CD4-positive, alpha-beta T cell (primary cell): ENCODE measurements around the gene UHRF1. TPM values are rescaled to one million over a fixed set of nuclear protein-coding genes. Genes with fewer than 3 reads are reported as not detected.

Source experiments
- ATAC-seq: fragments of 200-7000 bp; cut with Tn5 transposase; one replicate; pipeline ENCODE4 v1.10.0; 2022; ENCODE audit warnings: mild to moderate bottlenecking; ENCODE audit not compliant: poor library complexity
- CTCF ChIA-PET: fragments of 350-600 bp; sonication (Branson Sonifier 250); formaldehyde crosslinking; loops from one replicate; lab custom pipeline; 2021; ENCODE audit warnings: antibody characterized with exemption, inconsistent platforms; lab: Charles Lee
- POLR2A ChIA-PET: fragments of 350-600 bp; sonication (Branson Sonifier 250); formaldehyde crosslinking; loops from one replicate; lab custom pipeline; 2021; ENCODE audit warnings: antibody characterized with exemption, inconsistent platforms; lab: Charles Lee
- DNase-seq, 14 experiments: peaks; one replicate each; pipeline ENCODE4 v3.0.0-alpha.2; 2013 to 2020; ENCODE audit warnings: mixed read lengths in 2 of 14
- H3K27ac ChIP-seq, 2 donors: one replicate each; pipeline versions ENCODE4 v1.5.1 to v1.7.0; 2013; ENCODE audit warnings: low read length in 2 of 2, low read depth in 1 of 2, mild to moderate bottlenecking in 1 of 2
- H3K27me3 ChIP-seq, 2 experiments: 1 replicate in 1 of 2; 2 replicates in 1 of 2; pipeline versions ENCODE4 v1.6.1 to v1.7.0; 2013; ENCODE audit warnings: low read length in 2 of 2, control low read depth in 1 of 2, mild to moderate bottlenecking in 1 of 2, moderate library complexity in 1 of 2; ENCODE audit not compliant: insufficient read depth in 2 of 2, control insufficient read depth in 1 of 2
- H3K36me3 ChIP-seq: one replicate; pipeline ENCODE4 v1.6.1; 2013; ENCODE audit warnings: low read length, control low read depth; ENCODE audit not compliant: insufficient read depth
- H3K4me1 ChIP-seq: one replicate; pipeline ENCODE4 v1.6.1; 2013; ENCODE audit warnings: low read length, control low read depth; ENCODE audit not compliant: insufficient read depth
- H3K4me3 ChIP-seq: one replicate; pipeline ENCODE4 v1.5.1; 2013; ENCODE audit warnings: mild to moderate bottlenecking, low read length, moderate library complexity
- H3K9me3 ChIP-seq, 2 experiments: 1 replicate in 1 of 2; 2 replicates in 1 of 2; pipeline versions ENCODE4 v1.6.1 to v1.7.0; 2013; ENCODE audit warnings: low read length in 2 of 2, mild to moderate bottlenecking in 2 of 2, control low read depth in 1 of 2, moderate library complexity in 1 of 2; ENCODE audit not compliant: control insufficient read depth in 1 of 2, insufficient read depth in 1 of 2
- H3K27ac Mint-ChIP-seq: one replicate; pipeline ENCODE4 v1.8.0; 2020; ENCODE audit warnings: mixed read lengths
- H3K27me3 Mint-ChIP-seq: one replicate; pipeline ENCODE4 v1.8.0; 2021; ENCODE audit warnings: mixed read lengths
- H3K36me3 Mint-ChIP-seq: one replicate; pipeline ENCODE4 v1.8.0; 2021; ENCODE audit warnings: low read depth, mixed read lengths
- H3K4me1 Mint-ChIP-seq: one replicate; pipeline ENCODE4 v1.8.0; 2021; ENCODE audit warnings: low read depth, mixed read lengths
- H3K4me3 Mint-ChIP-seq: one replicate; pipeline ENCODE4 v1.8.0; 2020; ENCODE audit warnings: mild to moderate bottlenecking, mixed read lengths
- H3K9me3 Mint-ChIP-seq: one replicate; pipeline ENCODE4 v1.8.0; 2020; ENCODE audit warnings: mixed read lengths
- CTCF ChIP-seq: fragments of 200-600 bp; IDR thresholded peaks from one replicate; pipeline ENCODE4 v1.8.0; 2022; ENCODE audit warnings: antibody characterized with exemption, mild to moderate bottlenecking
- intact Hi-C, 2 experiments: fragments of 100-400 bp; cut with DNase I in 1 of 2; cut with micrococcal nuclease in 1 of 2; formaldehyde crosslinking; loops; one replicate each; pipeline versions ENCODE4 v1.15.1 to v1.9.0; 2023 to 2025; cut with DNase I, micrococcal nuclease
- total RNA-seq, 174 experiments: library from RNA in 2 of 174; stranded (reverse) in 2 of 174; gene quantifications; one replicate each; pipeline ENCODE4 v1.2.3 and lab custom pipeline; 2021 to 2026

The UHRF1 gene
- total RNA-seq, 2 experiments from 2014 or later = 0.16 to 0.20 TPM

GRCh38 chr19:4910594-4911281 lies 1.4 kb downstream of the UHRF1 start:
- Mint-ChIP-seq H3K27ac (peak overlapping the region; percentile 84), H3K9me3 (no peaks in the 10 kb centered on the region), H3K27me3 (no peaks in the 10 kb centered on the region), H3K36me3 (peaks cover 24% of the 10 kb centered on the region), H3K4me1 (peaks cover 52% of the 10 kb centered on the region), H3K4me3 (peak overlapping the region; percentile 98)
- no peak for TF ChIP-seq CTCF
- Histone ChIP-seq H3K27me3 (no peaks in the 10 kb centered on the region), H3K4me3 (peak overlapping the region; percentile 51), H3K9me3 (no peaks in the 10 kb centered on the region), H3K27ac (no peak overlapping the region), H3K4me1 (peaks cover 65% of the 10 kb centered on the region), H3K36me3 (peaks cover 7% of the 10 kb centered on the region)
- intact Hi-C loops = loop anchor here (1.0 to 10.0 kb wide), 8 partner anchors 38 to 712 kb away; partner anchors contain the start of genes CHAF1A (in 1 of the 2), DPP9 (in 1 of the 2), KDM4B (in 1 of the 2) and SAFB (in 1 of the 2)
- no peak for ATAC-seq
- ChIA-PET POLR2A (interaction anchor here (1.2 to 8.5 kb wide), 7 partner anchors 32 to 119 kb away, joined by 4 to 131 read pairs (median 11); partner anchors contain the start of genes FEM1A, KDM4B and PLIN3), CTCF (interaction anchor here (1.4 to 6.9 kb wide), 8 partner anchors 10 to 120 kb away, joined by 4 to 60 read pairs (median 10); partner anchors contain the start of genes FEM1A, KDM4B and PLIN3)
- peak in 5 of 14 experiments; percentile 2 to 55 (median 46) for DNase-seq

DNA sequence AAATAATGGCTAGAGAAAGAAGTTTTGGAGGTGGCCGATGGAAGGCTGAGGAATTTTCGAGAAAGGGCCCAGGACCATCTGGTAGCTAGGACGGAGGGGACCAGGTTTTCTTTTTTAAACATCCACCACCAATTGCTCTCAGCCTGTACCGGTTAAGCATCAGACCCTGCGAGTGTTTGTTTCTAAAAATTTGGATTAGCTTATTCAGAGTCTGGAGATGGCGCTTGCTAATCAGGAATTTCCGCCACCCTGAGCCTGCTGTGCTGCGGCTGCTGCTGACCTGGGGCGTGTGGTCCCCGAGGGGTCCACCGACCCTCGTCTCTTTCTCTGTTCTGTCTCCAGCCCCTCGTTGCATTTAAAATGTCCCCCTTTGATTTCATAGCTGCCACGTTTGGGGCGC lies 2.0 kb downstream of the UHRF1 start:
- H3K9me3 ChIP-seq = no peaks in the 10 kb centered on the region
- Mint-ChIP-seq H3K27me3 (no peaks in the 10 kb centered on the region), H3K4me1 (peaks cover 52% of the 10 kb centered on the region), H3K27ac (peak overlapping the region; percentile 84), H3K9me3 (no peaks in the 10 kb centered on the region), H3K4me3 (peak overlapping the region; percentile 98), H3K36me3 (peaks cover 28% of the 10 kb centered on the region)
- no peak overlapping the region for H3K27ac ChIP-seq
- H3K36me3 ChIP-seq = peaks cover 7% of the 10 kb centered on the region
- DNase-seq (peak in 1 of 14 experiments; percentile 8), ATAC-seq (no peak)
- TF ChIP-seq CTCF = no peak
- H3K4me1 ChIP-seq = peaks cover 70% of the 10 kb centered on the region
- intact Hi-C loops = loop anchor here (1.0 to 10.0 kb wide), 8 partner anchors 39 to 711 kb away; partner anchors contain the start of genes CHAF1A (in 1 of the 2), DPP9 (in 1 of the 2), KDM4B (in 1 of the 2) and SAFB (in 1 of the 2)
- CTCF ChIA-PET = interaction anchor here (1.0 to 6.9 kb wide), 13 partner anchors 9 to 120 kb away, joined by 3 to 60 read pairs (median 8); partner anchors contain the start of genes FEM1A, KDM4B and PLIN3
- H3K4me3 ChIP-seq = peak overlapping the region; percentile 51
- POLR2A ChIA-PET = interaction anchor here (1.2 to 8.5 kb wide), 7 partner anchors 33 to 120 kb away, joined by 4 to 131 read pairs (median 11); partner anchors contain the start of genes FEM1A, KDM4B and PLIN3
- H3K27me3 ChIP-seq = no peaks in the 10 kb centered on the region
